Stimulated activated CD8-positive, alpha-beta memory T cell treated with anti-CD3 and anti-CD28 coated beads, Interleukin-2, amount 100 ng/mL, for 1 hour (primary cell): ENCODE measurements around the gene MCU.
"Not testable (repeated sequence)": the region's sequence is repeated elsewhere in the genome, so short reads cannot be mapped to it uniquely, and the experiment has no call there.

ENCODE experiments used
- DNase-seq, 2 donors: peaks; one replicate each; pipeline ENCODE4 v3.0.0-alpha.2; 2020; ENCODE audit warnings: low read depth in 2 of 2

The MCU gene, protein sequence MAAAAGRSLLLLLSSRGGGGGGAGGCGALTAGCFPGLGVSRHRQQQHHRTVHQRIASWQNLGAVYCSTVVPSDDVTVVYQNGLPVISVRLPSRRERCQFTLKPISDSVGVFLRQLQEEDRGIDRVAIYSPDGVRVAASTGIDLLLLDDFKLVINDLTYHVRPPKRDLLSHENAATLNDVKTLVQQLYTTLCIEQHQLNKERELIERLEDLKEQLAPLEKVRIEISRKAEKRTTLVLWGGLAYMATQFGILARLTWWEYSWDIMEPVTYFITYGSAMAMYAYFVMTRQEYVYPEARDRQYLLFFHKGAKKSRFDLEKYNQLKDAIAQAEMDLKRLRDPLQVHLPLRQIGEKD

DNA sequence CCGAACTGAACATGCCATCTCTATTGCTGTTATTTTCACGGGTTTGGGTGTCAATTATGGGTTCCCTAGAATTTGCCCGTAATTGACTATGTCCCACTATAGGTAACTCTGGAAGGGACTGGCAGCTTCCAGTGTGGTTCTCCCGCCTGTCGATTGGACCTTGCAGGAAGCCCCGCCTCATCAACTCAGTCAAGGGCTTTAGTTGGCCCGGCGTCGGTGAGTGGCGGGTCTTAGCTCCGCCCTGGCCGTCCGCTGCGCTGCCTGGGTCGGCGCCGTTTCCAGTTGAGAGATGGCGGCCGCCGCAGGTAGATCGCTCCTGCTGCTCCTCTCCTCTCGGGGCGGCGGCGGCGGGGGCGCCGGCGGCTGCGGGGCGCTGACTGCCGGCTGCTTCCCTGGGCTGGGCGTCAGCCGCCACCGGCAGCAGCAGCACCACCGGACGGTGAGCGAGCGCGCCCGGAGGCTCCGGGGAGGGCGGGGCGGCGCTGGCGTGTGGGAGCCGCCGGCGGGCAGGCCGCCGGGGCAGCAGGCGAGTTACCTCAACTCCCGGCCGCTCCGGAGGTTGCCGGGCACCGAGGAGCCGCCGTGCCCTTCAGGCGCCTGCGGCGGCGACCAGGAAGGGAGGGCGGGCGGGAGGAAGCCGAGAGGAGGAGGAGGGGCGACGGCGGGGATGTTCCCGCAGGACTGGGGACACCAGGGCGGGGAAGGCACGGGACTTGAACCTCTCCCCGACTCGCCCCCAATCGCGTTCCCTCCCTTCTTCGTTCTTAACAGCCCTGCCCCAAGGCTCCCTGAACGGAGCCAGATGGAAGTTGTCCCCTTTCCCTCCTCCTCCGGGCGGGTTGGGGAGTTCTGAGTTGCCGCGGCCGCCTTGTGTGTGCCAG, at the start of gene MCU:
TSS of gene MCU (plus strand) at position 281 of the 881 bp plus-strand sequence. CDS start at position 290, 9 bp downstream.
- peak; percentile 81 to 84 for DNase-seq

DNA sequence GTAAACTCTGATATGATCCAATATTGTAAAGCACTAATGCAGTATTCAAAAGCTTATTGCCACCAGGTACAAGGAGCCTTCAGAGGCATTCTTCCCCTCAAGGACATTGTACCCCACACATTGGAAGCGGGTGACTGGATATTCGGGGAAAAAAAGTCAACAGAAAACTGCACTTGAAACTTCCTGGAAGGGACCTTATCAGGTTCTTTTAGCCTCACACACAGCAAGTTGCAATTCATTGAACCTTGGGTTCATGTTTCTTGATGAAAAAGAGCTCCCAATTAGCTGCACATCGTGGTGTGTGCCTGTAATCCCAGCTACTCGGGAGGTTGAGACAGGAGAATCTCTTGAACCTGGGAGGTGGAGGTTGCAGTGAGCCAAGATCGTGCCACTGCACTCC, 49.6 kb upstream of the MCU start:
- no peak for DNase-seq

DNA sequence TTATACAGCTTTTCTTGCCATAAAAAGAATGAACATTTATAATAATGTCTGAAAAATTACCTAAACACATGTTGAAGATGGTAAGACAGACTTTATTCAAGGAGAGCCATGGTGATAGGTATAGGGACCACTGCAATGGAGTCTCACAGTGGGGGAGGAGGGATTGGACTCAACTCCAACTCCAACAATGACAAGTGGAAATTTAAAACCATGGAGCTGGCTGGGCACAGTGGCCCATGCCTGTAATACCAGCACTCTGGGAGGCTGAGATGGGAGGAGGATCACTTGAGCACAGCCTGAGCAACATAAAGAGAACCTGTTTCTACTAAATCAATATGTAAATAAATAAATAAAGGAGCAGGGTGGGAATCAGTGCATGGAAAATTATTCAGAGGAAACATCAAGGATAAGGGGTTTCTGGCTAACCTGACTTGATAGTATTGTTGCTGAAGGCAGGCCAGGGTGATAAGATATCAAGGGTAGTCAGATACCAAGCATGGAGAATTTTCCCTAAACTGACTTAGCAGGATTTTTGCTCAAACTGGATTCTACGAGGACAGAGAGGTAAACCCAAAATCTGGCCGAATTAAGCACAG, 46.6 kb upstream of the MCU start:
- DNase-seq, result no peak

DNA sequence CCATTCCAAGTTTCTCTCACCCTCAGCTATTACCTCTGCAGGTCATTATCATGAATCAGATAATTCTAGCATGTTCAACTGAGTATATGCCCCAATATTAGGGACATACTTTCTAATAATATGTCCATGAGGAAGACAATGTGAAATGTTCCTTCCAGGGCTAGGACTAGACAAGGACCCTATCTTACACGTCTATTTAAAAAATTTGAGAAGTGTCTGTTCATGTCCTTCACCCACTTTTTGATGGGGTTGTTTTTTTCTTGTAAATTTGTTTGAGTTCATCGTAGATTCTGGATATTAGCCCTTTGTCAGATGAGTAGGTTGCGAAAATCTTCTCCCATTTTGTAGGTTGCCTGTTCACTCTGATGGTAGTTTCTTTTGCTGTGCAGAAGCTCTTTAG, 45.0 kb upstream of the MCU start:
- DNase-seq, result not testable (repeated sequence)

DNA sequence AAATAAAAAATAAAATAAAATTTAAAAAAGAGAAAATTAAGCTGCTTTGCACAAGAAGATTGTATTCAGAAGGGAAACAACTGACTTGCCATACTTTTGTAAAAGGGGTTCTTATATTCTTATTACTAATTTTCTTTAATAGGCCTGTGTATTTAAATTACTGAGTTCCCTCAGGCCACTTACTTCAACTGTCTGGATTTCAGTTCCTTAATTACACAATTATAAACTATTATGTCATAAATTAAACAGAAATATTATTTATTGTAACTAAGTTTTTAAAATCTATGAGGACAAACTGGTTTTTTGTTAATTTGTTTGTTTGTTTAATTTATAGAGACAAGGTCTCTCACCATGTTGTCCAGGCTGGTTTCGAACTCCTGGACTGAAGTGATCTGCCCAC, 43.6 kb upstream of the MCU start:
- DNase-seq, result no peak

DNA sequence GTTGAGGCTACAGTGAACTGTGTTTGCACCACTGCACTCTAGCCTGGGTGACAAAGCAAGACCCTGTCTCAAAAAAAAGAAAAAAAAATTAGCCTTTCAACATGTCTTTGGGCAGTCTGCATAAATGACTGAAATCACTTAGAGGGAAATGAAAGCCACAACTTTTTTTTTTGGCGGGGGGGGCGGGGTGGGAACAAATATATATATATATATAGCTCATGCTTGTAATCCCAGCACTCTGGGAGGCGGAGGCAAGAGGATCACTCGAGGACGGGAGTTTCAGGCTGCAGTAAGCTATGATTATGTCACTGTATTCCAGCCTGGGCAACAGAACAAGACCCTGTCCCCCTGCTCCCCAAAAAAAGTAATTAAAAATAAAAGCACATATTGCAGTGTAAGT, 42.7 kb upstream of the MCU start:
- DNase-seq, result no peak

DNA sequence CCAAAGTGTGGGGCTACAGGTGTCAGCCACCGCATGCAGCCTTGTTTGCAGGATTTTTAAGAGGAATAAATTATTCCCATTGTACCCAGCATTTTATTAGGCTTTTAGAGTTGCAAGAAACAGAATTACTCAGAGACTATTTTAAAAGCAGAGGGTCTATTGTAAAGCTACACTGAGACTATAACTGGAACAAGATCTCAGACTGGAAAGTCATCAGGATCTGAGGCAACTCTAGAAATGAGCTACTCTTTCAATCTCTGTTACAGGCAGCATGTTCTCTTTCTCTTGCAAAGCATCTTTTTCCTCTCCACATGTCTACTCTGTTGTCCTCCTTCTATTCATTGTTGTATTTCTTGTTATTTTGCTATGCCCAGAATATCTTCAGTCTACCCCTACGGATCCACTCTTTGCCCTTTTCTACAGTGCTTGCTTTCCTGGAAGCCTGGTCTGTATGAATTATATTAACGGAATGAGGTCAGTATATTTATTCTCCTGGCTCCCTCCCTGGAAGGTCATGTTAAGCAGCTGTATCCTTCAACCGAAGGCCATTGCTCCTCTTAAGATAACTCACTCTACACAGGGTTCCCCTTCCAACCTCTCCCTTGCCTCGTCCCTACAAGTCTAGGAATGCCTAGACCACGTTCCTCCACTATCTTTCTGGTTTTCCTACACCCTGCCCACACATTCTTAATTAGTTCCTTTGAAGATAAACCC, 38.4 kb upstream of the MCU start:
- no peak for DNase-seq

DNA sequence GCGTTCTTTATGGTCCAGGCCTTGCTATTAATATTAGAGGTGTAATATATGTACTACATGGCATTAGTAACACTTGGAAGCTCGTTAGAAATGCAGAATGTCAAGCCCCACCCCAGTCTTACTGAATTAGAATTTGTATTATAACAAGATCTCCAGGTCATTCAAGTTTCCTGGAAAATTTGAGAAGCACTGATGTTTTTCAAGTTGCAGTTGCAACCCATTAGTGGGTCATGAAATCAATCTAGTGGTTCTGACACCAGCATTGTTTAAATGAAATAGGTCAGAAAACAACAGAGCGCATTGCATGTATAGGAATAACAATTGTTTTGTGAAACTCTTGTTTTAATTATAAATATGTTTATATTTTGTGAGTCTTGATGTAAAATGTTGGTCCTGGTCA, 37.2 kb upstream of the MCU start:
- no peak for DNase-seq

DNA sequence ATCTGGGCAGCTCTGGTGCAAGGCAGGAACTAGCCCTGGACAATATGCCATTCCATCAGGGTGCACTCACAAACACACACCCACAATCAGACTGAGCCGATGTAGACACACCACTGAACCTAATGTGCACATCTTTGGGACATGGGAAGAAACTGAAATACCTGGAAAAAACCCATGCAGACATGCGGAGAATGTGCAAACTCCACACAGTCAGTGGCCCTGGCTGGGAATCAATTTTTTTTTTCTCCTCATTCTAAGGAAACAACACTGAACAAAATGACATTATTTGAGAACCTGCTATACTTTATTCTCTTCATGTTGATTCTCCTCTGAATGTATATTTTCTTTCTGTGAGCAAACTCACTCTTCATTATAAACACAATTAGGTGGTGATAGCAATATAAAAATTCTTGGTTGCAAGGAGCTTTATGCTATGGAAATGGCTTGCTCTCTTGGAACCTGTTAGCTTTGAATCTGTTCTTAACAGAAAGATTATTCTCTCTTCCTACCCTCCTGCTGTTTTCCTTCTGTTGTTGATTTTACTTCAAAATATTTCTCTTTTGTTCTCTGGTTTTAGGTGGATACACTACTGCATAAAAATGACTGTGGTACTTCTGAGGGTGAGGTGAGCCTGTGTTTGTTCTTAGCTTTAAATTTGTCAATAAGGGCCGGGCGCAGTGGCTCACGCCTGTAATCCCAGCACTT, 33.1 kb upstream of the MCU start:
- DNase-seq, result no peak

DNA sequence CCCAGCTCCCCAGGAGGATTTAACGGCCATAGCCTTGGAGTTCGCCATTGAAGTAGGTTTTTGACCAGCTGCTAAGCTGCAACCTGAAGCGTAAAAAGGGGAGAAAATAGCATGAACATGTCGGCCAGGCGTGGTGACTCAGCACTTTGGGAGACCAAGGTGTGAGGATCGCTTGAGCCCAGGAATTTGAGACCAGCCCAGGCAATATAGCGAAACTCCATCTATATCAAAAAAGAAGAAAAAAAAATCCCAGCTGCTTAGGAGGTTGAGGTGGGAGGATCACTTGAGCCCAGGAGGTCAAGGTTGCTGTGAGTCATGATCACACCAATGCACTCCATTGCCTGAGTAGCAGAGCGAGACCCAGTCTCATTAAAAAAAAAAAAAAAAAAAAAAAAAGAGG, 32.2 kb upstream of the MCU start:
- DNase-seq, result no peak

DNA sequence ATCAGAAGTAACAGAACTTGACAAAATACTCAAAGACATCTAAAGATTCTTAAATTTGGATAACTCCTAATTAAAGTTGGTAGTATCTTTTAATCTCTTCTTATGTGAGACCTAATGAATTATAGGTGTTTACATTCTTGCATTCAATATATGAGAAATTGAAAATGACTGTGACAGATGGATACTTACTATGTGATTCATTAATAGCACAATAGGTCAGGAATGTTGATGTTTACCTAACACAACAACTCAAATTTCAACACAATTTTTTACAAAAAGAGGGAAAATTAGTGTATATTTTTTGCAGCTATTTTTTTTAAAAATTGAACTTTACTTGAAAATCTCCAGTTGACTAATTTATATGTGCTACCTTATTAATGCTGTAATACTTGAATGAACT, 31.7 kb upstream of the MCU start:
- no peak for DNase-seq

DNA sequence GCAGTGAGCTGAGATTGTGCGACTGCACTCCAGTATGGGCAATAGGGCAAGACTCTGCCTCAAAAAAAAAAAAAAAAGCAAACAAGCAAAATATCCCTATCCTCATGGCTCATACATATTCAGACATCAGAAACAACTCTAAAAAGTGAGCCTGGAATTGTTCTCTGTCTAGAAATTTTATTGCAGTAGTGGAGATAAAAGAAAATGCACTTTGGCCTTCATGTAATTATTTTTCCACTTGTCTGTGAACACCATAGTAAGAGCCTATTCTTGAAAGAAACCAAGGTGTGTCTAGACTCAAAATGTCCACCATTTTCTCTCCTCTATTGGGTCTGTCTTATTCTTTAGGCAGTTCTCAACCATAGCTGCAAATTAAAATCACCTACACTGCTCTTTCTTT, 30.5 kb upstream of the MCU start:
- no peak for DNase-seq

DNA sequence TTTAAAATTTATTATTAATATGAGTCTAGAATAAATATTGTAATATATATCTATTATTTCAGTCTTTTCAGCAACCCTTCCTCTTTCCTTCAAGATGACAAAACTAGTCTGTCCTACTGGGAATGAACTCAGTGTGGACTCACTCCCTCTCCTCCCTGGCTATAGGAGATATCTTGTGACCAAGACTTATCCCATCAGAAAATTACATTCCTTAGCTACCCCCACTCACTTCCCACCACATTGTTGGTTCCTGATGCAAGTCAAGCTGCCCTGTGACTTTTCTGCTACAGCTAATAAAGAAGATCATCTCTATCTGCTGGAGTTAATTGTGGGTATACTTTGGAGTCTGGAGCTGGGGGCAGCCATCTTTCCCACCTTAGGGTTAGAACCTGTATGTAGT, 28.0 kb upstream of the MCU start:
- DNase-seq, result no peak

DNA sequence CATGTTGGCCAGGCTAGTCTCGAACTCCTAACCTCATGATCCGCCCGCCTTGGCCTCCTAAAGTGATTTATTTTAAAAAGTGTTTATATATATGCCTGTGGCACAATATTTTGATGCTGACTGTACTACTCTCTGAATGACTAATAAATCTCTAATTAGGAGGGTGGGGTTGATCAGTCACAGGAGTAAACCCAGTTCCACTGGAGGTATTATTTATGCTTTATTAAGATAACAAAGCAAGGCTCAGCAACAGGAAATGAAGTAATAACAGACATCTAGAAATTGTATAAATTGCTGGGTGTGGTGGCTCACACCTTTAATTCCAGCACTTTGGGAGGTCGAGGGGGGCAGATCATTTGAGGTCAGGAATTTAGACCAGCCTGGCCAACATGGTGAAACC, 26.0 kb upstream of the MCU start:
- DNase-seq, result no peak

DNA sequence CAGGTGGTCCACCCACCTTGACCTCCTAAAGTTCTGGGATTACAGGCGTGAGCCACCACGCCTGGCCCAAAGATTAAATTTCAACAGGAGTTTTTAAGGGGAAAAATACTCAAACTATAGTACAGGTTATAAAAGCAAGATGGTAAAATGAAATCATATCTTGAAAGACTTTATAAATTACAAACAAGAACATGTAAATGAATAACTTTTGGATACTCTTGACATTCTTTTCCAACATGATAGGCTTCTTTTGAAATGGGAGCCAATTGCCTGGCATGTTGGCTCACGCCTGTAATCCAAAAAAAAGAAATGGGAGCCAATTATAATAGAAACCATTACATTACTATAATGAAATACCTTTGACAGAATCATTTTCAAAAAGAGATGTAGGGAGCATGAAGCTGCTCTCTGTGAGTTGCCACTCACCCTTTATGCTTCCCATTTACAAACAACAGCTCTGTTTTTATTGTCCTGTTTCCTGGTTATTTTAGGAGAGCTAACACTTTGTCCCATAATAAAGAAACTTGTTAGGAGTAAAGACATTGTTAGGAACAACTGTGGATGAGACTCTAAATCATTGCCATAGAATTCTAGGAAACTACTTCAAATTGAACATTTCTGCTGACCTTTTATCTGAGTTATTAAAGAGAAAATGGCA, 24.6 kb upstream of the MCU start:
- no peak for DNase-seq

DNA sequence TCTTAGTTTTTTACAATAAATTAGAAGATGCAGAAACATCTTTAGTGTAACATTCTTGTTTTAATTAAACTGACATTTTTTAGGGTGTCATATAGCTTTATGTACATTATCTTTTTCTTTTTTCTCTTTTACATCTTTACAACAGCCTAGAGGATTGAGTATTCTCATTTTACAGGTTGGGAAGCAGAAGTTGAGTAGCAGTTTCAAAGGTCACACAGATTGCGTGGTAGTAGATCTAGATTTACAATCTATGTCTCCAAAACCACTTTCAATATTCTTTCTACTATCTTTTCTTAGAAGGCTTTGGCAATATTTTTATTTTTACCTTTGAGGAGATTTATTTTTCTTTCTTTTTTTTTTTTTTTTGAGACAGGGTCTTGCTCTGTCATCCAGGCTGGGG, 18.7 kb upstream of the MCU start:
- no peak for DNase-seq

DNA sequence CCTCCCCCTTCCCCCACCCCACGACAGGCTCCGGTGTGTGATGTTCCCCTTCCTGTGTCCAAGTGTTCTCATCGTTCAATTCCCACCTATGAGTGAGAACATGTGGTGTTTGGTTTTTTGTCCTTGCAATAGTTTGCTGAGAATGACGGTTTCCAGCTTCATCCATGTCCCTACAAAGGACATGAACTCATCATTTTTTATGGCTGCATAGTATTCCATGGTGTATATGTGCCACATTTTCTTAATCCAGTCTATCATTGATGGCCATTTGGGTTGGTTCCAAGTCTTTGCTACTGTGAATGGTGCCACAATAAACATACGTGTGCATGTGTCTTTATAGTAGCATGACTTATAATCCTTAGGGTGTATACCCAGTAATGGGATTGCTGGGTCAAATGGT, 17.8 kb upstream of the MCU start:
- not testable (repeated sequence) for DNase-seq

DNA sequence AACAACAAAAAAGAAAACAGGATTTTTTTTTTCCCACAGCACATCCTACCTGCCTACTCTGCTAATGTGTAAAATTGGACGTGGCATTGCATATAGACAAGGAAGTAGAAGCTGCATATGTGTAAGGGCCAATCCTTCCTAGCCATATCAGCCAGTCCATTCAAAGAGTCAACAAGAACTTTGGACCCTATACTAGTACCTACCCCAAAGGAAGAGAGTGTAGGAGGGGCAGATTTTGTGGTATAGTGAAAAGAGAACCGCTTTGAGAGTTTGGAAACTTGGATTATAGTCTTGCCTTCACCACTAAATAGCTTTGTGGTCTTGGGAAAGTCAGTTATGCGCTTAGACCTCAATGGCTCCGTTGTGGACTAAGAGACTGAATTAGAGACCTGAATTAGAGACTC, 12.1 kb upstream of the MCU start:
- DNase-seq, result no peak

DNA sequence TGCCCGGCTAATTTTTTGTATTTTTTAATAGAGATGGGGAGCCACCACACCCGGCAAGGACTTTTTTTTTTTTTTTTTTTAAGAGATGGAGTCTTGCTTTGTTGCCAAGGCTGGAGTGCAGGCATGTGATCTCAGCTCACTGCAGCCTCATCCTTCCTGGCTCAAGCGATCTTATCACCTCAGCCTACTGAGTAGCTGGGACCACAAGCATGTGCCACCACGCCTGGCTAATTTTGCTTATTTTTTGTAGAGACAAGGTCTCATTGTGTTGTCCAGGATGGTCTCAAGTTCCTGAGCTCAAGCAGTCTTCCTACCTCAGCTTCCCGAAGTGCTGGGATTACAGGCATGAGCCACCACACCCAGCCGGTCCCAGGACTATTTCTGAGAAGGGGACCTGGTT, 9.3 kb upstream of the MCU start:
- no peak for DNase-seq

DNA sequence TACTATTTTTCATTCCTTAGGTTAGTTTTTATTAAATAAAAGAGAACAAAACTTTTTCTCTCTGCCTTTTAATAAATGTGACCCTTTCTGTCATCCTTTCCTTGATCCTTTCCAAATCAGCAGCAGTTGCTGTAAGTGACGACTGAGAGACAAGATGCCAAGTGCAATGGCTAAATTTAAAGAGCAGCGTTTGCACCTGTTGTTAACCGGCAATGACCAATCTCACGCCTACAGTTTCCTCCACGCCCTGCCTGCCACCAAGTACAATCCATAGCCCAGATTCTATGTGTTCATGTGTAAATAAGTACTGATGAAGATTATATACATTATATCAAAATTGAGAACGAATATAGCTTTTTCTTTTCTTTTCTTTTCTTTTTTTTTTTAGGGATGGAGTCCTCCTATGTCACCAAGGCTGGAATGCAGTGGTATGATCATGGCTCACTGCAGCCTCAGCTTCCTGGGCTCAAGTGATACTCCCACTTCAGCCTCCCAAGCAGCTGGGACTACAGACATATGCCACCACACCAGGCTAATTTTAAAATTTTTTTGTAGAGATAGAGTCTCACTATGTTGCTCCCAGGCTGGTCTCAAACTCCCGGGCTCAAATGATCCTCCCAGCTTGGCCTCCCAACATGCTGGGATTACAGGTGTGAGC, 6.5 kb upstream of the MCU start:
- DNase-seq, result no peak
